Measurements from ENCODE around the gene C1orf226.
"Not testable (repeated sequence)": the region's sequence is repeated elsewhere in the genome, so short reads cannot be mapped to it uniquely, and the experiment has no call there.

Gene C1orf226

GRCh38 chr1:162430583-162430982, 49.1 kb downstream of the C1orf226 start:
- no peak for TF ChIP-seq CTCF (IDR thresholded peaks at IDR 0.05; ENCODE audit: low read depth, low read length)
- TF ChIP-seq, protein P1, sequence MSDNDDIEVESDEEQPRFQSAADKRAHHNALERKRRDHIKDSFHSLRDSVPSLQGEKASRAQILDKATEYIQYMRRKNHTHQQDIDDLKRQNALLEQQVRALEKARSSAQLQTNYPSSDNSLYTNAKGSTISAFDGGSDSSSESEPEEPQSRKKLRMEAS (IDR thresholded peaks at IDR 0.05; ENCODE audit: low read depth, low read length), result no peak
- no peak for TF ChIP-seq POLR2A (IDR thresholded peaks at IDR 0.05; ENCODE audit: extremely low read depth, insufficient read length)
- no peak overlapping the region for H3K4me3 ChIP-seq (ENCODE audit: low read depth, low read length)
- DNase-seq (ENCODE audit: low read depth), result no peak

GRCh38 chr1:162432977-162433713, 51.6 kb downstream of the C1orf226 start:
- DNase-seq (ENCODE audit: low read depth); H3K4me3 ChIP-seq (ENCODE audit: low read depth, low read length): not testable (repeated sequence)
